GM13977 (cell line): Measurements from ENCODE around the gene NUFIP1.
"Not testable (repeated sequence)": the region's sequence is repeated elsewhere in the genome, so short reads cannot be mapped to it uniquely, and the experiment has no call there.

ENCODE experiments used
- DNase-seq: peaks from one replicate; pipeline ENCODE4 v3.0.0; 2012; ENCODE audit warnings: low spot score
- in situ Hi-C: fragments of 300-500 bp; cut with MboI; formaldehyde crosslinking; loops from one replicate; pipeline ENCODE4 v1.12.0; 2022; ENCODE audit warnings: low sequenced_read_pairs, low pct_unique_long_range_greater_than_20kb, mixed read lengths, inconsistent platforms; ENCODE audit not compliant: unreplicated experiment
- TF ChIP-seq, protein P1 (sequence below): IDR thresholded peaks from 2 replicates; pipeline ENCODE4 v1.5.1; 2012; ENCODE audit warnings: mild to moderate bottlenecking, control low read depth; ENCODE audit not compliant: insufficient read depth; ENCODE audit errors: extremely low read depth, missing control alignments

NUFIP1 gene

DNA sequence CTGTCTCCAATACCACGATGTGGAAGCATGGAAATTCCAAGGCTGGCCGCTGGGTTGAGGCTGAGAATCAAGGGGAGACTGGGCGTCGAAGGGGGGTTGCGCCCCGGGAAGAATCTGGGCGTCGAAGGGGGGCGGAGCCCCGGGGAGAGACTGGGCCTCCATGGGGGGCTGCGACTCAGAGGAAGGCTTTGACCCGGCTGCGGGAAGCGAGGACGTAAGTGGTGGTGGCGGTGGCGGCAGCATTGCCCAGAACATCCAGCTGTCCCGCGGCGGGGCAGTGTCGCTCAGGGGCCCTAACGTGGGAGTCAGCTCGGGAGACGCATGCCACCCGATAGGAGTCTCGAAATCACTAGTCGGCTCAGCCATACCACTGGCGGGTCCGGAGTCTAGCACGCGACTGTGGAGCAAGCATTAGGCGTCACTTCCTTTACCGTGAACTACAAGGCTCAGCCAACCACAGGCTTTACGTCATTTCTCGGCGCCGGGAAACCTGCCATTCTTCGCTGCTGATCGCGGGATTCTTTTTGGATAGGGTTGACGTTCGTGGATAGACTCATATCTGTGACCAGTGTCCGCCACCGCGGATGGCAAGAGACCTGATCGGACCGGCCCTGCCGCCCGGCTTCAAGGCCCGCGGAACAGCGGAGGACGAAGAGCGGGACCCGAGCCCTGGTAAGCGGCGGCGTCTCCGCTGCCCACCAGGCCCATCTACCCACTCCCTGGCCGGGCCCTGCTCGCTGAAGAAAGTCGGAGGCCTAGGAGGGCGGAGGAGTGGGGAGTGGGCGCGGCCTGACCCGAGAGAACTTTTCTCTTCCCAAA is at the start of gene NUFIP1, which contains the start of gene GPALPP1:
Gene NUFIP1 (minus strand): TSS at position 401 of the 819 bp plus-strand sequence. CDS start 35 bp downstream, at position 366.
Gene GPALPP1 (plus strand): TSS at position 468 of the 819 bp plus-strand sequence. CDS start 117 bp downstream, at position 585.
- in situ Hi-C loops = no loop called here

DNA sequence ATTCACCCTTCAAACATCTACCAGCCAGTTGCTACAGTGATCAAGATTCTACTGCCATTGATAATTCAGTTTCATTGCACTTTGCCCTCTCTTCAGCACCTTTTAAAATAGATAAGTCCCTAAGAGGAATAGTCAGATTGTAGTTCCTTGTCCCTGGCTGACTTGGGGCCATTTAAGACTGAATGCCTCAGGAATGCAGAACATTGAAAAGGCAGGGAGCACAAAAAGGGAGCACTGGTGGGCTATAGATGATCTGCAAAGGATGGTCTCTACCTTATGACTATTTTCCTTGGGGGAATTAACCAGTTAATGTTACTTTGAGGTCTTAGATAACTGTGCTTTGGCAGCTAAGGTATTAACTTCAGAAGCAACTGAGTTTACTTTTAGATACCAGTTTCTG is 46.9 kb upstream of the NUFIP1 start:
- in situ Hi-C loops = no loop called here
- DNase-seq = no peak
- TF ChIP-seq, protein P1, sequence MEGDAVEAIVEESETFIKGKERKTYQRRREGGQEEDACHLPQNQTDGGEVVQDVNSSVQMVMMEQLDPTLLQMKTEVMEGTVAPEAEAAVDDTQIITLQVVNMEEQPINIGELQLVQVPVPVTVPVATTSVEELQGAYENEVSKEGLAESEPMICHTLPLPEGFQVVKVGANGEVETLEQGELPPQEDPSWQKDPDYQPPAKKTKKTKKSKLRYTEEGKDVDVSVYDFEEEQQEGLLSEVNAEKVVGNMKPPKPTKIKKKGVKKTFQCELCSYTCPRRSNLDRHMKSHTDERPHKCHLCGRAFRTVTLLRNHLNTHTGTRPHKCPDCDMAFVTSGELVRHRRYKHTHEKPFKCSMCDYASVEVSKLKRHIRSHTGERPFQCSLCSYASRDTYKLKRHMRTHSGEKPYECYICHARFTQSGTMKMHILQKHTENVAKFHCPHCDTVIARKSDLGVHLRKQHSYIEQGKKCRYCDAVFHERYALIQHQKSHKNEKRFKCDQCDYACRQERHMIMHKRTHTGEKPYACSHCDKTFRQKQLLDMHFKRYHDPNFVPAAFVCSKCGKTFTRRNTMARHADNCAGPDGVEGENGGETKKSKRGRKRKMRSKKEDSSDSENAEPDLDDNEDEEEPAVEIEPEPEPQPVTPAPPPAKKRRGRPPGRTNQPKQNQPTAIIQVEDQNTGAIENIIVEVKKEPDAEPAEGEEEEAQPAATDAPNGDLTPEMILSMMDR = no peak

More for the DNA sequence above, at the start of gene NUFIP1, which contains the start of gene GPALPP1:
- peak; percentile 96 for DNase-seq
- TF ChIP-seq, protein P1 = no peak

DNA sequence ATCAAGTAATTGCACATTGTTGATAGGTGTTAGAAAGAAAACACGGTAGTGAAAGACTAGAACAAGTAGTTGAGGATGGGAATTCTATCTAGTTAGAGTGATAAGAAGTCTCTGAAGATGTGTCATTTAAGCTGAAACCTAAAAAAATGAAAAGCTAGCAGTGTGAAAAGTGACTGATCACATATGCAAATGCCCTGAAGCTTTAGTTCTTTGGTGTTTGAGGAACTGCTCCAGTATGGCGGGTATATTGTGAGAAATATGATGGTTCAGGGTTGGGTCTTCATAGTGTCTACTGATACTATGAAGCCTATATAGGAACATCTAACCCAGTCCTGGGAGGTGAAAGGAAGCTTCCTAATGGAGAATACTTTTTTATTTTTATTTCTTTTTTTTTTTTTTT is 45.1 kb upstream of the NUFIP1 start:
- in situ Hi-C loops = no loop called here
- no peak for DNase-seq
- TF ChIP-seq, protein P1 = no peak

DNA sequence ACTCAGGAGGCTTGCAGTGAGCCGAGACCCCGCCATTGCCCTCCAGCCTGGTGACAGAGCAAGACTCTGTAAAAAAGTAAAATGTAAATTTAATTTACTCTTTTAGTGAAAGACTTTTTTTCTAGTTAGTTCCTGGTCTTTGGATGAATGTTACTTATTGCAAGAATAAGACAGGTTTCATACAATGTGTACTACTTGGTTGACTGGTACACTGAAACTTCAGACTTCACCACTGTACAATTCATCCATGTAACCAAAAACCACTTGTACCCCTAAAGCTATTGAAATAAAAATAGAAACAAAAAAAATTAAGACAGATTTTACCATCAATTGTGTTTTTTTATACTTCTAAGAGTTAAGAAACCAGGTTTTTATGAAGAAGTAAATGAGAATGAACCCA is 35.6 kb upstream of the NUFIP1 start:
- TF ChIP-seq, protein P1 = no peak
- in situ Hi-C loops = no loop called here
- no peak for DNase-seq

DNA sequence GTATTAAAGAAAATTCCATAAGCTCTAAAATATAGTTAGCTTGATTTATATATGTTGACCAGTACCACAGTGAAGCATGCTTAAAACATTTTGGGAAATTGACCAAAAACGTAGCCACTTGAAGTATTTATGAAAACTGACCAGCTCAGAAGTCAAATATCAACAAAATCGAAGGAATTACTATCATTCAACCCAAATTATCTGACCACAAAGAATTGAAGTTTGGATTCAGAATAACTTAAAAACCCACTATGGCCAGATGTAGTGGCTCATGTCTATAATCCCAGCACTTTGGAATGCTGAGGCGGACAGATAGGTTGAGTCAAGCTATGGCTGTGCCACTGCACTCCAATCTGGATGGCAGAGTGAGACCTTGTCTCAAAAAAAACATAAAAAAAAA is 32.0 kb upstream of the NUFIP1 start:
- TF ChIP-seq, protein P1 = no peak
- in situ Hi-C loops = no loop called here
- DNase-seq = no peak

DNA sequence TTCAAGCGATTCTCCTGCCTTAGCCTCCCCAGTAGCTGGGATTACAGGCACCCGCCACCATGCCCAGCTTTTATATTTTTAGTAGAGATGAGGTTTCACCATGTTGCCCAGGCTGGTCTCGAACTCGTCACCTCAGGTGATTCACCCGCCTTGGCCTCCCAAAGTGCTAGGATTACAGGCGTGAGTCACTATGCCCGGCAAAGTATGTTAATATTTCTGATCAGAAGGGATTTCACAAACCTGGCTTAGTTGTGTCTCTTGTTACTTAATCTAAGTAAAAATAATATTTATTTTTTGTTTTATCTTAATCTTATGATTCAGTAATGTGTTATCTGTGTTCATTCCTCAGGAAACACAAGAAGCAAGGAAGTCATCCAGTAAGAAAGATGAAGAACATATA is 30.7 kb upstream of the NUFIP1 start:
- DNase-seq, in situ Hi-C loops: not testable (repeated sequence)

DNA sequence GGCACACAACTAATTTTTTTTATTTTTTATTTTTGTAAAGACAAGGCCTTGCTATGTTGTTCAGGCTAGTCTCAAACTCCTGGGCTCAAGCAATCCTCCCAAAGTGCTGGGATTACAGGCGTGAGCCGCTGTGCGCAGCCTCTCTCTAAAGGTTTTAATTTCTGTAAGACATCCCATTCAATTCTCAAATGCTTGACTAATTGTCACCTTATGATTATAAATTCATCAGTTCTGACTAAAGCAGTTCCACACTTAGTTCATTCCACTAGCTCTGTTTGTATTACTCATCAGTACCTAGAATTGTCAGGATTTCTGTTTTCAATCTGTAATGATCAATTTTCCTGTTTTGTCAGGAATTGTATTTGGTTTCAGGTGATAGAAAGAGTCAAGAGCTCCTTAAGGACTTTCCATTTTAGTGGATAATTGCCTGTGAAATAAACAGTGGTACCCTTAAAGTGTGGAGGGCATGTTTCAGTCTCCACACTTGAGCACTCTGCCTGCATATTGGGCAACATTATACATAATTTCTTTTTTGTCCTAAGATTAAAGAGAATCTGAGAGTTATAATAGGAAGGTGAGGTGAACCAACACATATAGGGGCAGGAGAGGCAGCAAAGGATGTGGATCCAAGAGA is 27.6 kb upstream of the NUFIP1 start:
- in situ Hi-C loops = no loop called here
- TF ChIP-seq, protein P1 = no peak
- no peak for DNase-seq
